RWPE1 (cell line): ENCODE results near the gene USP40.
A peak's percentile ranks its signal among the peaks of the same experiment; 100 is the strongest.

Experiments
- CTCF ChIA-PET: fragments of 350-600 bp; sonication (Branson Sonifier 250); formaldehyde crosslinking; extraction: SDS; loops from one replicate; lab custom pipeline; 2021; lab: Yijun Ruan, JAX
- POLR2A ChIA-PET: fragments of 400-600 bp; formaldehyde crosslinking; extraction: SDS; loops from one replicate; lab custom pipeline; 2020; ENCODE audit warnings: antibody characterized with exemption; ENCODE audit not compliant: low non-redundant PET; lab: Yijun Ruan, JAX
- DNase-seq: peaks from one replicate; pipeline ENCODE4 v3.0.0; 2012; ENCODE audit warnings: low spot score
- H3K27ac ChIP-seq: fragments of 450-650 bp; 2 replicates; pipeline ENCODE4 v1.5.1; 2017
- CTCF ChIP-seq: fragments of 450-650 bp; conservative IDR thresholded peaks from 2 replicates; pipeline ENCODE4 v1.5.1; 2017; ENCODE audit warnings: low read depth, mild to moderate bottlenecking

Gene USP40

GRCh38 chr2:233479616-233480489, 86.7 kb downstream of the USP40 start:
- CTCF ChIA-PET, result interaction anchor here (0.6 kb wide), 1 partner anchor 71 kb away, joined by 3 read pairs; no protein-coding TSS in a partner anchor
- H3K27ac ChIP-seq, result peak overlapping the region; percentile 96

GRCh38 chr2:233477548-233478433, 88.8 kb downstream of the USP40 start:
- no peak for DNase-seq
- H3K27ac ChIP-seq, result peak overlapping the region; percentile 53
- ChIA-PET POLR2A (no interaction called here), CTCF (interaction anchor here (0.9 kb wide), 1 partner anchor 11 kb away, joined by 3 read pairs; no protein-coding TSS in a partner anchor)
- no peak for TF ChIP-seq CTCF

More at GRCh38 chr2:233479616-233480489, 86.7 kb downstream of the USP40 start:
- no peak for TF ChIP-seq CTCF
- DNase-seq, result no peak
- POLR2A ChIA-PET, result no interaction called here

GRCh38 chr2:233476651-233477547, 89.7 kb downstream of the USP40 start:
- H3K27ac ChIP-seq, result peak overlapping the region; percentile 53
- TF ChIP-seq CTCF, result no peak
- CTCF ChIA-PET, result interaction anchor here (0.6 to 1.0 kb wide), 2 partner anchors 23 to 124 kb away, joined by 3 read pairs; no protein-coding TSS in a partner anchor
- no peak for DNase-seq
- POLR2A ChIA-PET, result no interaction called here

GRCh38 chr2:233476063-233476410, 90.5 kb downstream of the USP40 start:
- ChIA-PET CTCF (no interaction called here), POLR2A (no interaction called here)
- TF ChIP-seq CTCF, result no peak
- DNase-seq, result no peak
- peak overlapping the region; percentile 53 for H3K27ac ChIP-seq

- CTCF ChIA-PET, result interaction anchor here (0.6 kb wide), 3 partner anchors 205 to 877 kb away, joined by 3 to 5 read pairs (median 3); no protein-coding TSS in a partner anchor
- H3K27ac ChIP-seq, result peak overlapping the region; percentile 53
- TF ChIP-seq CTCF, result no peak
- POLR2A ChIA-PET, result no interaction called here
- no peak for DNase-seq
These were observed 92.0 kb downstream of the USP40 start for GRCh38 chr2:233474308-233475160.
